HG03097 (cell line): ENCODE data around the gene CLK1.

Source experiments
- ATAC-seq: cut with Tn5 transposase; IDR thresholded peaks from one replicate; pipeline ENCODE4 v1.9.1; 2021; ENCODE audit not compliant: unreplicated experiment, low FRiP score

Gene CLK1

GRCh38 chr2:200812122-200813022 lies 52.1 kb downstream of the CLK1 start:
- peak; percentile 41 for ATAC-seq

GRCh38 chr2:200811333-200812121 lies 52.9 kb downstream of the CLK1 start, which contains the start of gene BZW1:
BZW1 (plus strand) TSS chr2:200811910; CDS start chr2:200813218, 1,308 bp downstream.
- ATAC-seq, result peak; percentile 77

- no peak for ATAC-seq
These were observed 53.5 kb downstream of the CLK1 start for GRCh38 chr2:200810998-200811332.

- no peak for ATAC-seq
These were observed 54.0 kb downstream of the CLK1 start for GRCh38 chr2:200810252-200810997.

GRCh38 chr2:200809506-200810251 lies 54.8 kb downstream of the CLK1 start:
- no peak for ATAC-seq
